ENCODE data around the gene UBE3C. TPM values are rescaled to one million over a fixed set of nuclear protein-coding genes. Genes with fewer than 3 reads are reported as not detected.

UBE3C gene
- total and polyA plus RNA-seq, 2 donors (not counting 3 experiments of a cell fraction or from before 2014, with no cell fraction given): 45.1 to 77.3 TPM

GRCh38 chr7:157117796-157118195 is 20.9 kb upstream of the UBE3C start:
- DNase-seq (ENCODE audit: low read depth, low spot score) (no peak), FAIRE-seq (no peak)
- H3K27ac ChIP-seq (ENCODE audit: insufficient read depth, low read depth, low read length): no peak overlapping the region
- POLR2A ChIA-PET: no interaction called here
- dilution Hi-C loops (cut with MboI; ENCODE audit: extremely low pct_ligation_motif_present, low sequenced_read_pairs) (no loop called here), intact Hi-C loops (cut with micrococcal nuclease) (no loop called here)
- no peak overlapping the region for H2AFZ ChIP-seq (ENCODE audit: low read depth, low read length)
- H3K9me3 ChIP-seq (replicated peaks; ENCODE audit: control insufficient read depth, insufficient read depth, low read length): no peaks in the 10 kb centered on the region
- H3K9ac ChIP-seq (replicated peaks; ENCODE audit: extremely low read depth, insufficient read depth, low read length): no peak overlapping the region
- no peaks in the 10 kb centered on the region for H3K9me1 ChIP-seq (replicated peaks; ENCODE audit: control insufficient read depth, extremely low read depth, insufficient read depth, low read length)
- no peaks in the 10 kb centered on the region for H3K79me2 ChIP-seq (ENCODE audit: control insufficient read depth, insufficient read depth, low read length)
- no peak overlapping the region for H3K4me3 ChIP-seq (replicated peaks in 1 of 3; ENCODE audit: insufficient read depth in 1 of 3, low read depth in 1 of 3, low read length in 3 of 3)
- H4K20me1 ChIP-seq (replicated peaks; ENCODE audit: control insufficient read depth, extremely low read depth, insufficient read depth, low read length): no peaks in the 10 kb centered on the region
- H3K4me2 ChIP-seq (ENCODE audit: insufficient read depth, low read length): no peak overlapping the region
- H3K4me1 ChIP-seq (ENCODE audit: control insufficient read depth, extremely low read depth, insufficient read depth, low read length): no peaks in the 10 kb centered on the region
- H3K27me3 ChIP-seq (ENCODE audit: control insufficient read depth in 2 of 2, insufficient read depth in 2 of 2, low read length in 2 of 2): no peaks in the 10 kb centered on the region
- BruUV-seq (replicated peaks): no TSS peak
- no peak for TF ChIP-seq POLR2AphosphoS5 (IDR thresholded peaks at IDR 0.05; ENCODE audit: insufficient read depth, low read depth, low read length)
- TF ChIP-seq FOS (IDR thresholded peaks at IDR 0.05; ENCODE audit: borderline replicate concordance, insufficient read depth, low read length): no peak
- TF ChIP-seq MYC (IDR thresholded peaks at IDR 0.05; ENCODE audit: low read depth, low read length): no peak
- TF ChIP-seq, protein P1, sequence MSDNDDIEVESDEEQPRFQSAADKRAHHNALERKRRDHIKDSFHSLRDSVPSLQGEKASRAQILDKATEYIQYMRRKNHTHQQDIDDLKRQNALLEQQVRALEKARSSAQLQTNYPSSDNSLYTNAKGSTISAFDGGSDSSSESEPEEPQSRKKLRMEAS (IDR thresholded peaks at IDR 0.05; ENCODE audit: insufficient read depth, insufficient read length): no peak
- no peak for TF ChIP-seq CTCF (IDR thresholded peaks at IDR 0.05; ENCODE audit: extremely low read depth in 1 of 2, insufficient read depth in 1 of 2, low read depth in 1 of 2, low read length in 2 of 2)
- TF ChIP-seq POLR2A (IDR thresholded peaks at IDR 0.05; ENCODE audit: low read depth, low read length): no peak
- no peak for TF ChIP-seq GATA2 (IDR thresholded peaks at IDR 0.05; ENCODE audit: insufficient read depth, insufficient read length, low read depth, low read length)
- TF ChIP-seq JUN (IDR thresholded peaks at IDR 0.05; ENCODE audit: borderline replicate concordance, insufficient read depth, insufficient read length, low read depth): no peak
- TF ChIP-seq EZH2 (IDR thresholded peaks at IDR 0.05; ENCODE audit: borderline replicate concordance, low read depth, low read length, severe bottlenecking): no peak
- H3K36me3 ChIP-seq (ENCODE audit: control insufficient read depth in 2 of 2, extremely low read depth in 1 of 2, insufficient read depth in 2 of 2, low read length in 2 of 2): no peaks in the 10 kb centered on the region
- CTCF ChIA-PET: no interaction called here

Data from endothelial cell of umbilical vein (primary cell).